Bone marrow (tissue), 2 donors: Measurements from ENCODE around the gene CYP2W1.

Experiments used
- DNase-seq, 2 donors: peaks; one replicate each; lab custom pipeline; 2025; lab: John Stamatoyannopoulos, UW

Gene CYP2W1

GRCh38 chr7:982511-983003 lies 424 bp upstream of the CYP2W1 start:
- DNase-seq = no peak

GRCh38 chr7:983616-984071 lies 663 bp downstream of the CYP2W1 start:
- DNase-seq = no peak

- DNase-seq = no peak
These were observed 1.6 kb downstream of the CYP2W1 start for GRCh38 chr7:984361-985126.

GRCh38 chr7:985127-985416 lies 2.1 kb downstream of the CYP2W1 start:
- no peak for DNase-seq

GRCh38 chr7:985915-986741 lies 3.1 kb downstream of the CYP2W1 start:
- peak in 1 of 2 donors; percentile 24 for DNase-seq

GRCh38 chr7:986766-987751 lies 4.1 kb downstream of the CYP2W1 start:
- DNase-seq = no peak

GRCh38 chr7:987909-988308 lies 4.9 kb downstream of the CYP2W1 start:
- no peak for DNase-seq

- no peak for DNase-seq
These were observed 5.5 kb downstream of the CYP2W1 start for GRCh38 chr7:988426-988911.

- DNase-seq = no peak
These were observed 6.1 kb downstream of the CYP2W1 start for GRCh38 chr7:988963-989529.

GRCh38 chr7:990352-990932 lies 7.5 kb downstream of the CYP2W1 start:
- DNase-seq = no peak

GRCh38 chr7:990933-991728 lies 8.2 kb downstream of the CYP2W1 start:
- DNase-seq = no peak

- no peak for DNase-seq
These were observed 9.0 kb downstream of the CYP2W1 start for GRCh38 chr7:991729-992656.

- peak; percentile 73 to 96 for DNase-seq
These were observed 10.0 kb downstream of the CYP2W1 start for GRCh38 chr7:992709-993607.

- no peak for DNase-seq
These were observed 11.8 kb downstream of the CYP2W1 start for GRCh38 chr7:994592-995308.

GRCh38 chr7:995571-995970 lies 12.6 kb downstream of the CYP2W1 start:
- DNase-seq = no peak

GRCh38 chr7:996079-996872 lies 13.3 kb downstream of the CYP2W1 start:
- DNase-seq = no peak
